Right ventricle myocardium superior (tissue), 1 donor: ENCODE measurements around the gene MYL6. TPM values are rescaled to one million over a fixed set of nuclear protein-coding genes. Genes with fewer than 3 reads are reported as not detected.
"Not testable (repeated sequence)": the region's sequence is repeated elsewhere in the genome, so short reads cannot be mapped to it uniquely, and the experiment has no call there.

Experiments
- ATAC-seq: fragments of 200-7000 bp; cut with Tn5 transposase; one replicate; pipeline ENCODE4 v1.9.1; 2020; ENCODE audit warnings: mild to moderate bottlenecking; ENCODE audit not compliant: poor library complexity
- DNase-seq: peaks from one replicate; pipeline ENCODE4 v3.0.0-alpha.2; 2020
- intact Hi-C: fragments of 100-400 bp; cut with DNase I; formaldehyde crosslinking; loops from one replicate; pipeline ENCODE4 v1.11.2; 2022
- long read RNA-seq: library from polyadenylated mRNA; unstranded; transcript quantifications from one replicate; pipeline ENCODE4 v2.0.0, GENCODE V29; 2021
- total RNA-seq: library from RNA; stranded (reverse); fragmentation: NEBNext Ultra II Directional; extraction: Animal tissue kit (Norgen Biotek cat#: 25700); gene quantifications from one replicate; pipeline ENCODE4 v1.2.1, GENCODE V29; 2021
- donor health status: DM: no; HTN: yes; CAD: no; lungs with severe emphysema.

The MYL6 gene
- 513 TPM for total RNA-seq
- long read RNA-seq, transcript MYL6-207 (6 exons, 655 nt): minor isoform, 39 of 353 reads
- long read RNA-seq, transcript MYL6-218 (7 exons, 901 nt): major isoform, 95 of 353 reads
- long read RNA-seq, transcript MYL6-219 (5 exons, 1,438 nt): minor isoform, 14 of 353 reads
- long read RNA-seq, partial matches to known transcripts: 61 of 353 reads
- long read RNA-seq, other reads (novel, unspliced or antisense): 143 of 353 reads

DNA sequence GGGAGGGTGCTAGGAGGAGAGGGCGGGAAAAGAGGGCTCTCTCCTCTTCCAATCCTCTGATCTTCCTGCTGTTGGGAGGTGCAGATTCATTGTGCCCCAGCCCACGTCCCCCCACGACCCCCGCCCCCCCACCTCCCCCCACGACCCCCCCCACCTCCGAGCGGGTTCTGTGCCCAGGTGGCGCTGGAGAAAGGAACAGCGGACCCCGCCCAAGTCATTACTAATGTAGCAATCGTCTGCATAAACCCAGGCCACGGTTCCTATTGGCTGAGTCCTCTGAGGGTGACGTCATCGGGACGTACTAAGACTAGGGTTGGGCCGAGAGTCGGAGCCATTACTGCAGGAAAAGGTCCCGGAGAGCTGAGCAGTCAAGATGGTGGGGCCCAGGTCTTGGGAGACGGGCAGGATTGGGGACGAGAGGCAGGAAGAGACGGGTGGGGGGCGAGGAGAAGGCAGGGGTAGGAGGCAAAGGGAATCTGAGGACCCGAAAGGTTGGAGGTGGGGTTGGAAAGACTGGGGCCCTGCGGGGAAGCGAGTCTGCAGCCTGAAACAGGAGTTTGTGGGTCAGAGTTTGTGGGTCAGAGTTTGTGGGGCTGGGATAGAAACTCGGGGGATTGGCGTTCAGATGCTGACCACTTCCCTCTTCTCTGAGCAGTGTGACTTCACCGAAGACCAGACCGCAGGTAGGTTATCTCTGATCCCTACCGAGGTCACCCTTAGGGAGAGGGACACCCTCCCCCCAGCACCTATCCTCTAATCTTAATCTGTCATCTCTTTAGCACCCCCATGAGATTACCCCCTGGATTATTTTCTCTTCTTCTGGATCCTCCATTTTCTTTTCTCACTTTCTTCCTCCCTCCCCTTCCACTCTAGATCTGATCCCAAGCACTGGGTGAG lies at the start of gene MYL6:
Gene MYL6, plus strand, starts transcription at position 331 of the 897 bp plus-strand sequence. Its CDS starts 43 bp downstream, at position 374.
- ATAC-seq (peak; percentile 90), DNase-seq (peak; percentile 97)
- intact Hi-C loops: loop anchor here (2.0 to 5.0 kb wide), 2 partner anchors 31 to 41 kb away; partner anchors contain the start of genes RPL41 and ZC3H10

GRCh38 chr12:56110571-56110970 lies 47.6 kb upstream of the MYL6 start:
- DNase-seq (no peak), ATAC-seq (no peak)
- intact Hi-C loops: no loop called here

DNA sequence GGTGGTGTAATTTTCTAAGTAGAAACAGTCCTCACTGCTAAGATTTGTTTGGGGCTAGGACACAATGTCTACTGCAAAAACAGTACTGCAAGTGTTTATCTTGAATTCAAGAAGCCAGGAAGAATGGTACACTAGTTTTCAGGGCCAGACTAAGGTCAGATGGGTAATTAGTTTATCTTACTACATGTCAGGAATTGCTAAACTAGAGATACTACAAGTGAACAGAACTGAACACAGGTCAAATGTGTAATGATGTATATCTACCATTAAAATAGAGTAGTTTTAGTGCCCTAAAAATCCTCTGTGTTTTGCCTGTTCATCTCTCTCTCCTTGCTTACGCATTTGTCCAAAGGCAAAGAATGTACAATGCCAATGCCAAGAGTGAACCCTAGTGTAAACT lies 44.1 kb upstream of the MYL6 start:
- intact Hi-C loops: no loop called here
- DNase-seq (no peak), ATAC-seq (no peak)

GRCh38 chr12:56115329-56115728 lies 42.8 kb upstream of the MYL6 start:
- ATAC-seq: no peak
- intact Hi-C loops: loop anchor here (5.0 kb wide), 1 partner anchor 42 kb away; the partner anchor contains the start of gene MYL6
- no peak for DNase-seq

DNA sequence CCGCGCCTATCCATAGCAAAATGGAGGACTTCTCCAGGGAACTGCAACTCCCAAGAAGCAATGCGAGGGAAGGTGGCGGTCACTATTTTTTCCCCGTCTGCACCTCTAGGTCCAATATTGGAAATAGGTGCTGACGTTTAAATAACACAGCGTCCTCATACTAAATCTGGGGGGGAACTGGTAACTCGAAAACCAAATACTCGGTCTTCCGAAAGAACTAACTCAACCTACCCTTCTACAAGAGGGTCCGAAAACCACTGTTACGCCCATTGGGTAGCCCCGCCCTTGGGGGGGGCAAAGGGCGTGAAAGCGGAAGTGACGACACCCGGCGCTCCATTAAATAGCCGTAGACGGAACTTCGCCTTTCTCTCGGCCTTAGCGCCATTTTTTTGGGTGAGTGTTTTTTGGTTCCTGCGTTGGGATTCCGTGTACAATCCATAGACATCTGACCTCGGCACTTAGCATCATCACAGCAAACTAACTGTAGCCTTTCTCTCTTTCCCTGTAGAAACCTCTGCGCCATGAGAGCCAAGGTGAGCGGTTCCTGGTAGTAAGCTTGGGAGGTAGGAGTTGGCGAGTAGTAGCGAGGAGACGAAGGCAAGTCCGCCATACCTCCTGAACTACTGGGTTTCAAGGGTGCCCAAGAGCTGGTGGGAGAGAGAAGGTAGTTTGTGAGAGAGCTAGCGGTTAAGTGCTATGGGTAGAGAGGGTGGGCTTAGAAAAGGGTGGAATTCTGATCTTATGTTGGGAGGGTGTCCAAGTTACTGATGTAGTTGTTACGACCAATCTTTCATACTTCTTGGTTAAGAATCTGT lies 41.7 kb upstream of the MYL6 start, which contains the start of gene RPL41:
Gene RPL41, plus strand, starts transcription at position 367 of the 815 bp plus-strand sequence.
- DNase-seq: peak; percentile 97
- ATAC-seq: peak; percentile 81
- intact Hi-C loops: loop anchor here (5.0 kb wide), 1 partner anchor 41 kb away; the partner anchor contains the start of gene MYL6

- ATAC-seq, DNase-seq: not testable (repeated sequence)
- intact Hi-C loops: loop anchor here (5.0 kb wide), 1 partner anchor 40 kb away; the partner anchor contains the start of gene MYL6
These were observed 41.0 kb upstream of the MYL6 start for GRCh38 chr12:56117082-56117706.

DNA sequence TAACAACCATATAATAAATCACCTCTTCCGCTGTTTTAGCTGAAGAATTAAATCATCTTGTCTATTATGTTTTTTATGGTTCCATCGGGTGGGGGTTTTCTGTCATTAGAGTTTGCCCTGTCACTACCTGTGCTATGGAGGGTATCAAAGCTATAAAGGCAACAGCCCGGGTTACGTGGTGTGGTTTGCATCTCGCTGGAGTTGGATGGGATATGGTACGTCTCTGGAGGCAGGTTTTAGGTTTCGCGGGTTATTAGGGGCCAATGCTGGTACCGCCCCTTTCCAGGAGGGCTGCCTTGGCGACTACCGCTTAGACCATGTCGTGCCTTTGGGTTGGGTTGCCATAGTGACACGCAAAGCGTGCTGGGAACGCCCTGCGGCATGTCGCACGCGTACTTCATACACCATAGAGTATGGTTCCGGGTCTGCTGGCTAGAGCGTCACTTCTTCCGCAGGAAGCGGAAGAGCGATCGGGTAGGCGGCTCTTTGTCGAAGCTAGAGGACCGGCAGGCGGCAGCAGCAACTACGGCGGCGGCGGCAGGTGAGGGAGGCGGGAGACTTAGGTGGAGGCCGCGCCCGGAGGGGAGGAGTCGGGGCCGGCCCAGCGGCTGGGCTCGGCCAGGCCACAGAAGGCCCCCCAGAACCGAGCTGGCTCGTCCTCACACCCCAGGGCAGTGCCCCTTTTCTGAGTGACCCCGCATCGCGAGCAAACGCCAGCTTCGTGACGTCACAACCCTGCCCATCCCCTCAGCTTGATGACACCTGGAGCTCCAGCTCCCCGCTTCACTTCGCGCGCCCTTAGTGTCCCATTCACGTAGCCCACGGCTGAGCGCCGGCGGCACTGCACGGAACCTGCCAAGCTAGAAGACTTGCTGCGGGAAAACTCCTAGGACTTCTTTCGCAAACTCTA lies 40.1 kb upstream of the MYL6 start, which contains the start of gene ZC3H10:
Gene ZC3H10, plus strand, starts transcription at position 489 of the 910 bp plus-strand sequence. CDS start 2,297 bp downstream, outside the sequence.
- intact Hi-C loops: loop anchor here (2.0 to 5.0 kb wide), 3 partner anchors 39 to 105 kb away; partner anchors contain the start of genes MYL6 and SMARCC2
- peak; percentile 98 for DNase-seq
- ATAC-seq: peak; percentile 84

- intact Hi-C loops: loop anchor here (2.0 to 5.0 kb wide), 3 partner anchors 38 to 104 kb away; partner anchors contain the start of genes MYL6 and SMARCC2
- no peak for DNase-seq
- no peak for ATAC-seq
These were observed 39.3 kb upstream of the MYL6 start for GRCh38 chr12:56118688-56119357.

DNA sequence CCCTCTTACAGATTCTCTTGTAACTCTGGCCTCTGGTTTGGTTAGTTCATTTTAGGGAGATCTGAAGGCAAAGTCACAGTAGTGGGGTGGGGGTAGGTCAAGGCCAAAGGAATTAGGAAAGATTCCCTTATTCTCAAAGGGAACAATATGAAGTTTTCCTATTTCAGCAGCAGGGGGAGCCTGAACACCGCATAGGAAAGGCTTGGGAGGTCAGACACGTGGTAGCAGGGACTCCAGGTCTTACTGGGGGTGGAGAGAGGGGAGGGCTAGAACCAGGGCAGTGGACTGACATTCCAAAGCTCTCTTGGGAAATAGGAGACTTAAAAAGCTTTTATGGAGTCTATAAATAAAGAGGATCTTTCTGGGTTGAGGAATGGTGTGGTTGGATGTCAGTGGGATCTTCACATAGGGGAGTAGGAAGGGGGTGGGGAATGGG lies 38.8 kb upstream of the MYL6 start:
- peak; percentile 51 for ATAC-seq
- intact Hi-C loops: loop anchor here (2.0 to 5.0 kb wide), 3 partner anchors 38 to 103 kb away; partner anchors contain the start of genes MYL6 and SMARCC2
- DNase-seq: peak; percentile 65

GRCh38 chr12:56120158-56120846 lies 37.9 kb upstream of the MYL6 start:
- ATAC-seq: no peak
- intact Hi-C loops: no loop called here
- peak; percentile 49 for DNase-seq

GRCh38 chr12:56121204-56121870 lies 36.8 kb upstream of the MYL6 start:
- DNase-seq: no peak
- ATAC-seq: no peak

DNA sequence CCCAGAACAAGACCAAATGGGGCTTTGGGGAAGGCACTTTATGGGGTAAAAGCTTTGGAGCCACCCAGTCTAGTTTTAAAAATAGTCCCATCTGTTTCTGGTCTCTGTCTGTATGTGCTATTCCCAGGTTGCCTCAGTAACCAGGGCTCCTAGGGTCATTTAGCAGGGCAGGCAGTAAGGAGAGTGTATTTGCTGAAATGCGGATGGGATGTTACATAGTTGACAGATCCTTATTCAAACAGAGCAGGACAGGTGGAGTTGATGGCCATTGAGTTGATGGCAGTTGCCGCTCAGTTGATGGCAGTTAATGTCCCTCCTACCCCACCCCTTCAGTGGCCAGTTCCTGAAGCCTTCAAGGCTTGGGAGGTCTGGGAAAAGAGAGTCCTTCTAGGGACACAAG lies 35.5 kb upstream of the MYL6 start:
- no peak for ATAC-seq
- no peak for DNase-seq
- intact Hi-C loops: no loop called here

More at GRCh38 chr12:56121204-56121870, 36.8 kb upstream of the MYL6 start:
- intact Hi-C loops: no loop called here

DNA sequence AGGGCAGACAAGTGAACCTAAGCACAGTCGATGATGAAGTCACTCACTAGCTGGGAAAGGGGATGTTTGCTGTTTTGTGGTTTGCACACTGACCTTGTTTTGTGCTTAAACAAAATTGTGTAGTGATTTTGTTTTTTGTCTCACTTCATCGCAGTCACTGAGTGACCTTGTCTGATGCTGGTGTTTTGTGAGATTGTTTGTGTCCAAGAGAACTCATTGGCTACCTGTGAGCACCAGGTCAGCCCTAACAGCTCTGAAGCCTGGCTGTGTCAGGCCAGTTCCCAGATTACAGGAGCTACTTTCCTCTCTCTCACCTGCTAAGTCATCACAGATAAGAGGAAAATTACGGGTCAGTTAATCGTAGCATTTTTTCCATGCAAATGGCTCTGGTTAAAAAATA lies 34.0 kb upstream of the MYL6 start:
- intact Hi-C loops: no loop called here
- no peak for ATAC-seq
- no peak for DNase-seq

- intact Hi-C loops: loop anchor here (2.0 kb wide), 1 partner anchor 32 kb away; the partner anchor contains the start of gene MYL6
These were observed 31.4 kb upstream of the MYL6 start for GRCh38 chr12:56126732-56127239.

GRCh38 chr12:56127485-56127887 lies 30.7 kb upstream of the MYL6 start:
- ATAC-seq (no peak), DNase-seq (no peak)
- intact Hi-C loops: loop anchor here (2.0 kb wide), 1 partner anchor 31 kb away; the partner anchor contains the start of gene MYL6

More at GRCh38 chr12:56126732-56127239, 31.4 kb upstream of the MYL6 start:
- ATAC-seq: no peak
- DNase-seq: no peak
